HEK293T (cell line): ENCODE measurements around the gene PAK2.

Experiments used
- CTCF ChIA-PET: fragments of 350-600 bp; formaldehyde crosslinking; extraction: SDS; loops from one replicate; lab custom pipeline; 2021; ENCODE audit warnings: antibody characterized with exemption, inconsistent platforms; lab: Yijun Ruan, JAX
- POLR2A ChIA-PET: fragments of 350-600 bp; formaldehyde crosslinking; extraction: SDS; loops from one replicate; lab custom pipeline; 2020; ENCODE audit warnings: antibody characterized with exemption, inconsistent platforms; lab: Yijun Ruan, JAX
- DNase-seq: peaks from one replicate; pipeline ENCODE4 v3.0.0; 2012; ENCODE audit warnings: mixed read lengths; ENCODE audit errors: extremely low spot score
- ARNT ChIP-seq: fragments of 450-650 bp; IDR thresholded peaks from 2 replicates; pipeline ENCODE4 v1.6.1; 2017; ENCODE audit warnings: mild to moderate bottlenecking
- BHLHE40 ChIP-seq: fragments of 450-650 bp; IDR thresholded peaks from 2 replicates; pipeline ENCODE4 v1.6.1; 2016; ENCODE audit warnings: mild to moderate bottlenecking, moderate library complexity, borderline replicate concordance
- CTBP1 ChIP-seq: fragments of 450-650 bp; IDR thresholded peaks from 2 replicates; pipeline ENCODE4 v1.6.1; 2016; ENCODE audit warnings: borderline replicate concordance
- ELF4 ChIP-seq: fragments of 450-650 bp; IDR thresholded peaks from 2 replicates; pipeline ENCODE4 v1.6.1; 2017; ENCODE audit warnings: antibody characterized with exemption
- FOXA1 ChIP-seq: fragments of 450-650 bp; IDR thresholded peaks from 2 replicates; pipeline ENCODE4 v1.6.1; 2016; ENCODE audit warnings: mild to moderate bottlenecking
- FOXK2 ChIP-seq: fragments of 450-650 bp; IDR thresholded peaks from 2 replicates; pipeline ENCODE4 v1.6.1; 2016; ENCODE audit warnings: mild to moderate bottlenecking
- FOXM1 ChIP-seq: fragments of 450-650 bp; IDR thresholded peaks from 2 replicates; pipeline ENCODE4 v1.6.1; 2017; ENCODE audit warnings: mild to moderate bottlenecking, borderline replicate concordance
- HDGF ChIP-seq: fragments of 450-650 bp; IDR thresholded peaks from 2 replicates; pipeline ENCODE4 v1.6.1; 2017; ENCODE audit warnings: antibody characterized with exemption, borderline replicate concordance
- L3MBTL2 ChIP-seq: fragments of 450-650 bp; conservative IDR thresholded peaks from 2 replicates; pipeline ENCODE4 v1.6.1; 2016; ENCODE audit warnings: mild to moderate bottlenecking
- LEF1 ChIP-seq: fragments of 450-650 bp; IDR thresholded peaks from 2 replicates; pipeline ENCODE4 v1.6.1; 2017; ENCODE audit warnings: mild to moderate bottlenecking, borderline replicate concordance
- NFRKB ChIP-seq: fragments of 450-650 bp; IDR thresholded peaks from 2 replicates; pipeline ENCODE4 v1.6.1; 2016; ENCODE audit warnings: mild to moderate bottlenecking, moderate library complexity
- SP1 ChIP-seq: fragments of 450-650 bp; IDR thresholded peaks from 2 replicates; pipeline ENCODE4 v1.6.1; 2017
- SUZ12 ChIP-seq: fragments of 450-650 bp; IDR thresholded peaks from 2 replicates; pipeline ENCODE4 v1.6.1; 2016; ENCODE audit warnings: mild to moderate bottlenecking
- TARDBP ChIP-seq: fragments of 450-650 bp; IDR thresholded peaks from 2 replicates; pipeline ENCODE4 v1.6.1; 2016
- ZNF384 ChIP-seq: fragments of 450-650 bp; IDR thresholded peaks from 2 replicates; pipeline ENCODE4 v1.6.1; 2016
- TF ChIP-seq, protein P1 (sequence below): fragments of 450-650 bp; IDR thresholded peaks from 2 replicates; pipeline ENCODE4 v1.6.1; 2016

PAK2 gene

DNA sequence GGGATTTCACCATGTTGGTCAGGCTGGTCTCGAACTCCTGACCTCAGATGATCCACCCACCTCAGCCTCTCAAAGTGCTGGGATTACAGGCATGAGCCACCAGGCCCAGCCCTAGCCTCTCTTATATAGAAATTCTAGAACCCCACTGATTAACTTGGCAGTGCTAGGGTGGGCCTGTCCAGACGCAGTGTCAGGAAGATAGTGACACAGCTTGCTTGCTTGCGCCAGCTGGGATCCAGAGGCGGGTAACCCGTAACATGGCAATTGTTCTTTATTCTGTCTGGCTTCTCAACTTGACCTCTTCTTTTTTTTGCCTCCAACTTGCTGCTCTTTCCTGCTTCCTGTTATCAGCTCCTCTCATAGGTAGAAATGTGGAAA lies 43.8 kb upstream of the PAK2 start:
- no peak for TF ChIP-seq BHLHE40
- no peak for TF ChIP-seq SUZ12
- TF ChIP-seq ZNF384: no peak
- no peak for TF ChIP-seq NFRKB
- no peak for TF ChIP-seq ARNT
- no peak for TF ChIP-seq TARDBP
- TF ChIP-seq, protein P1, sequence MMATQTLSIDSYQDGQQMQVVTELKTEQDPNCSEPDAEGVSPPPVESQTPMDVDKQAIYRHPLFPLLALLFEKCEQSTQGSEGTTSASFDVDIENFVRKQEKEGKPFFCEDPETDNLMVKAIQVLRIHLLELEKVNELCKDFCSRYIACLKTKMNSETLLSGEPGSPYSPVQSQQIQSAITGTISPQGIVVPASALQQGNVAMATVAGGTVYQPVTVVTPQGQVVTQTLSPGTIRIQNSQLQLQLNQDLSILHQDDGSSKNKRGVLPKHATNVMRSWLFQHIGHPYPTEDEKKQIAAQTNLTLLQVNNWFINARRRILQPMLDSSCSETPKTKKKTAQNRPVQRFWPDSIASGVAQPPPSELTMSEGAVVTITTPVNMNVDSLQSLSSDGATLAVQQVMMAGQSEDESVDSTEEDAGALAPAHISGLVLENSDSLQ: no peak
- no peak for TF ChIP-seq SP1
- no peak for TF ChIP-seq FOXA1
- no peak for TF ChIP-seq FOXK2
- TF ChIP-seq HDGF: no peak
- TF ChIP-seq FOXM1: no peak
- no peak for TF ChIP-seq L3MBTL2
- no peak for TF ChIP-seq ELF4
- no peak for TF ChIP-seq CTBP1
- no peak for TF ChIP-seq LEF1
- ChIA-PET POLR2A (no interaction called here), CTCF (no interaction called here)
- DNase-seq: no peak

DNA sequence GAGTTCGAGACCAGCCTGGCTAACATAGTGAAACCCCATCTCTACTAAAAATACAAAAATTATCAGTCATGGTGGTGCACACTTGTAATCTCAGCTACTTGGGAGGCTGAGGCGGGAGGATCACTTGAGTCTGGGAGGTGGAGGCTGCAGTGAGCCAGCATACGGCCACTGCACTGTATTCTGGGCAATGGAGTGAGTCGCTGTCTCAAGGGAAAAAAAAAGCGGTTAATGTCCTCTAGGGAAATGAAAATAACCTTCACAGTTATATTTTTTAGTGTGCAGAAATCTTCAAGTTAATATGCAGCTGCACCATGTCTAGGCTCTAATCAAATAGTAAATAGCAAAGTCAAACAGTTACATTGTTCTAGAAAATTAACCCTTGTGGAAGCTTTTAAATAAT lies 42.4 kb upstream of the PAK2 start:
- TF ChIP-seq SUZ12: no peak
- TF ChIP-seq TARDBP: no peak
- TF ChIP-seq SP1: no peak
- no peak for TF ChIP-seq BHLHE40
- TF ChIP-seq CTBP1: no peak
- TF ChIP-seq ELF4: no peak
- TF ChIP-seq, protein P1: no peak
- no peak for TF ChIP-seq FOXM1
- no peak for TF ChIP-seq FOXA1
- no peak for TF ChIP-seq FOXK2
- TF ChIP-seq ARNT: no peak
- TF ChIP-seq ZNF384: no peak
- no peak for TF ChIP-seq LEF1
- TF ChIP-seq HDGF: no peak
- TF ChIP-seq L3MBTL2: no peak
- TF ChIP-seq NFRKB: no peak
- no peak for DNase-seq
- ChIA-PET CTCF (no interaction called here), POLR2A (no interaction called here)

DNA sequence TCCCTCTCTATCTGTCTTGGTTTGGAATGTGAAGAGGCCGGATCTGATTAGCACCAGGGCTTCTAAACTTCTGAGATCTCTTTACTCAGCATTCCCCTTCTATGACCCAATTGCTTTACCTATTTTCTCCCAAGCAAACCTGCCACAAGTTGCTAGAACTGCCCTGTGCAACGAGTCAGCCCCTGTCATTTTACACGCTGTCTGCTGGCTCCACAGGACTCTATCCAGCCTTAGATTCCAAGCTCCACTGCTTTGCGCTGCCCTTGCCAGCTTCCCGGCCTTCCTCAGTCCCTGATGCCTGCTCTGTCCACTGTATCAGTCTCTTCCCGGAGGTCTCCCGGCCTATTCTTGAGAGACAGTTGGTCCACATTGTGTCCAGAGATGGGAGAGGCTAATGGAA lies 39.9 kb upstream of the PAK2 start:
- TF ChIP-seq FOXK2 (no peak), ZNF384 (no peak), ARNT (no peak), SUZ12 (no peak), BHLHE40 (no peak), TARDBP (no peak), LEF1 (no peak), NFRKB (no peak), HDGF (no peak), FOXM1 (no peak), ELF4 (no peak), SP1 (no peak), L3MBTL2 (no peak), FOXA1 (no peak), CTBP1 (no peak)
- TF ChIP-seq, protein P1: no peak
- no peak for DNase-seq
- ChIA-PET POLR2A (no interaction called here), CTCF (no interaction called here)

DNA sequence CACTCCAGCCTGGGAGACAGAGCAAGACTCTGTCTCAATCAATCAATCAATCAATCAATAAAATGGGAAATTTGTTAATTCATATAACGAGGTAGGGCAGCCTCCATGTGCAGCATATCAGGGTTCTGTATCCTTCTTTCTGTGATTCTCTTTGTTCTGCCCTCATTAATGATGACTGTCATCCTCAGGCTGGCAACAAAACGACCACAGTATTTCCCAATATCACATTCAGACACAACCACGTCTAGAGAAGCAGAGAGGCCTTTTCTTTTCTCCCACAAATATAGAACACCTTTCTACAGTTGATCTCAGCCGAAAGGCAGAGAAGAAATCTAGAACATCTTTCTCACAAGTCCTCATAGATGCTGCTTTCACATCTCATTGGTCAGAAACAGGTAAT lies 38.9 kb upstream of the PAK2 start:
- ChIA-PET CTCF (no interaction called here), POLR2A (no interaction called here)
- DNase-seq: no peak
- TF ChIP-seq, protein P1: no peak
- no peak for TF ChIP-seq FOXK2
- no peak for TF ChIP-seq FOXA1
- TF ChIP-seq SUZ12: no peak
- TF ChIP-seq ARNT: no peak
- no peak for TF ChIP-seq LEF1
- TF ChIP-seq NFRKB: no peak
- TF ChIP-seq TARDBP: no peak
- TF ChIP-seq CTBP1: no peak
- no peak for TF ChIP-seq ELF4
- TF ChIP-seq L3MBTL2: no peak
- no peak for TF ChIP-seq SP1
- TF ChIP-seq BHLHE40: no peak
- TF ChIP-seq ZNF384: no peak
- TF ChIP-seq FOXM1: no peak

DNA sequence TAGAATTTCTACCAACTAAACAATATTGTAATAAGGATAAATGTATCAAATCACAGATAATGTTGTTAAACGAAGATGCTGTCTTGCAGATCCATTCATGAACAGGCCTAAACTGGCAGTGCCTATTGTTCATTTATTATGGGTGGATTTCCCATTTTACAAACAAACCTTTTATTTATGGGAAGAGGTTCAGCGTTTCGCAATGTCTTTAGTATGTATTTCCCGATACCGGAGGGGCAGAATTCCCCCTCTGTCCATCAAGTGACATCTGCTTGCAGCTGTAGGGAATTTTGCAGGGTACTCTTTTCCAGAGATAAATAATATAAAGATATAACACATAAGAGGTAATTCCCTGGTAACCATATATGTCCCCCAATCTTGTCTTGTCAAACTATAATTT lies 33.3 kb upstream of the PAK2 start:
- POLR2A ChIA-PET: no interaction called here
- no peak for DNase-seq
- TF ChIP-seq TARDBP: no peak
- TF ChIP-seq SUZ12: no peak
- no peak for TF ChIP-seq ARNT
- no peak for TF ChIP-seq HDGF
- TF ChIP-seq ELF4: no peak
- TF ChIP-seq FOXA1: no peak
- no peak for TF ChIP-seq CTBP1
- TF ChIP-seq ZNF384: no peak
- no peak for TF ChIP-seq SP1
- TF ChIP-seq, protein P1: no peak
- TF ChIP-seq LEF1: no peak
- no peak for TF ChIP-seq BHLHE40
- no peak for TF ChIP-seq FOXK2
- TF ChIP-seq NFRKB: no peak
- TF ChIP-seq L3MBTL2: no peak
- no peak for TF ChIP-seq FOXM1
- CTCF ChIA-PET: interaction anchor here (0.6 kb wide), 1 partner anchor 24 kb away, joined by 3 read pairs; no protein-coding TSS in a partner anchor
